Stomach (tissue), 4 donors: ENCODE measurements around the gene SEPTIN5.

Source experiments
- CTCF ChIP-seq, 7 experiments: fragments of 450-650 bp in 4 of 7; fragments of 200-600 bp in 3 of 7; sonication (generic) in 3 of 7; IDR thresholded peaks; one replicate each; pipeline ENCODE4 v1.5.1; 2016 to 2019; ENCODE audit warnings: antibody characterized with exemption in 7 of 7, control low read depth in 2 of 7, mild to moderate bottlenecking in 1 of 7
- EP300 ChIP-seq: sonication (generic); formaldehyde crosslinking; IDR thresholded peaks from one replicate; pipeline ENCODE4 v1.6.1; 2017; ENCODE audit warnings: antibody characterized with exemption
- POLR2A ChIP-seq, 4 donors: fragments of 450-650 bp; IDR thresholded peaks; one replicate each; pipeline ENCODE4 v1.6.1; 2016; ENCODE audit warnings: antibody characterized with exemption in 4 of 4, control low read depth in 2 of 4, mild to moderate bottlenecking in 1 of 4, moderate library complexity in 1 of 4
- POLR2AphosphoS5 ChIP-seq, 3 donors: sonication (generic); formaldehyde crosslinking; IDR thresholded peaks; one replicate each; pipeline ENCODE4 v1.6.1; 2016; ENCODE audit warnings: antibody characterized with exemption in 3 of 3

- no peak for TF ChIP-seq CTCF (IDR thresholded peaks at IDR 0.05)
- TF ChIP-seq POLR2AphosphoS5 (IDR thresholded peaks at IDR 0.05), result no peak
- TF ChIP-seq POLR2A (IDR thresholded peaks at IDR 0.05), result no peak
- TF ChIP-seq EP300, result no peak
These were observed 6.7 kb upstream of the SEPTIN5 start for GRCh38 chr22:19707347-19708290.
